OCI-LY1 (cell line): Measurements from ENCODE around the gene CTBP2.

Source experiments
- CTCF ChIP-seq: fragments of 200-600 bp; sonication (generic), shearing (Covaris generic); IDR thresholded peaks from 2 replicates; pipeline ENCODE4 v1.5.1; 2017; ENCODE audit warnings: mild to moderate bottlenecking, antibody characterized with exemption, low read length, moderate library complexity, mixed read lengths
- EZH2 ChIP-seq: fragments of 200-600 bp; sonication (generic), shearing (Covaris generic); IDR thresholded peaks from 2 replicates; pipeline ENCODE4 v1.8.0; 2017; ENCODE audit warnings: borderline replicate concordance, mixed run types, mild to moderate bottlenecking, antibody characterized with exemption, low read length, moderate library complexity, mixed read lengths

GRCh38 chr10:125041856-125042506 lies 118.4 kb downstream of the CTBP2 start:
- TF ChIP-seq CTCF (no peak), EZH2 (no peak)
